ENCODE measurements around the gene NUDT3.

Gene NUDT3

GRCh38 chr6:34393191-34393965, 909 bp upstream of the NUDT3 start:
- Histone ChIP-seq H3K36me3 (ENCODE audit: insufficient read depth, low read length) (no peaks in the 10 kb centered on the region), H3K4me3 (ENCODE audit: low read depth, low read length) (peak overlapping the region; percentile 82), H2AFZ (ENCODE audit: low read length, unreplicated experiment) (peak overlapping the region; percentile 77), H3K27me3 (ENCODE audit: insufficient read depth, low read length) (no peaks in the 10 kb centered on the region), H3K4me1 (ENCODE audit: control insufficient read depth, insufficient read depth, low read length, unreplicated experiment) (peaks cover 7% of the 10 kb centered on the region), H3K27ac (ENCODE audit: low read depth, low read length) (no peak overlapping the region), H3K79me2 (ENCODE audit: control insufficient read depth, insufficient read depth, low read length, unreplicated experiment) (peaks cover 38% of the 10 kb centered on the region)

GRCh38 chr6:34391786-34392496, 528 bp downstream of the NUDT3 start:
- peak overlapping the region; percentile 90 for H2AFZ ChIP-seq (ENCODE audit: low read length, unreplicated experiment)
- peaks cover 13% of the 10 kb centered on the region for H3K4me1 ChIP-seq (ENCODE audit: control insufficient read depth, insufficient read depth, low read length, unreplicated experiment)
- H3K27me3 ChIP-seq (ENCODE audit: insufficient read depth, low read length): no peaks in the 10 kb centered on the region
- peak overlapping the region; percentile 82 for H3K4me3 ChIP-seq (ENCODE audit: low read depth, low read length)
- peak overlapping the region; percentile 68 for H3K27ac ChIP-seq (ENCODE audit: low read depth, low read length)
- H3K36me3 ChIP-seq (ENCODE audit: insufficient read depth, low read length): no peaks in the 10 kb centered on the region
- peaks cover 46% of the 10 kb centered on the region for H3K79me2 ChIP-seq (ENCODE audit: control insufficient read depth, insufficient read depth, low read length, unreplicated experiment)

- Histone ChIP-seq H3K27me3 (ENCODE audit: insufficient read depth, low read length) (no peaks in the 10 kb centered on the region), H3K79me2 (ENCODE audit: control insufficient read depth, insufficient read depth, low read length, unreplicated experiment) (peaks cover 49% of the 10 kb centered on the region), H3K27ac (ENCODE audit: low read depth, low read length) (peak overlapping the region; percentile 68), H3K4me3 (ENCODE audit: low read depth, low read length) (peak overlapping the region; percentile 82), H2AFZ (ENCODE audit: low read length, unreplicated experiment) (peak overlapping the region; percentile 90), H3K4me1 (ENCODE audit: control insufficient read depth, insufficient read depth, low read length, unreplicated experiment) (peaks cover 16% of the 10 kb centered on the region), H3K36me3 (ENCODE audit: insufficient read depth, low read length) (no peaks in the 10 kb centered on the region)
Measured at GRCh38 chr6:34391473-34391785, 1.0 kb downstream of the NUDT3 start.

GRCh38 chr6:34390531-34391472, 1.7 kb downstream of the NUDT3 start:
- H3K27ac ChIP-seq (ENCODE audit: low read depth, low read length): peak overlapping the region; percentile 68
- H3K4me1 ChIP-seq (ENCODE audit: control insufficient read depth, insufficient read depth, low read length, unreplicated experiment): peaks cover 23% of the 10 kb centered on the region
- H2AFZ ChIP-seq (ENCODE audit: low read length, unreplicated experiment): peak overlapping the region; percentile 90
- H3K79me2 ChIP-seq (ENCODE audit: control insufficient read depth, insufficient read depth, low read length, unreplicated experiment): peaks cover 55% of the 10 kb centered on the region
- H3K27me3 ChIP-seq (ENCODE audit: insufficient read depth, low read length): no peaks in the 10 kb centered on the region
- H3K36me3 ChIP-seq (ENCODE audit: insufficient read depth, low read length): no peaks in the 10 kb centered on the region
- H3K4me3 ChIP-seq (ENCODE audit: low read depth, low read length): peak overlapping the region; percentile 82

DNA sequence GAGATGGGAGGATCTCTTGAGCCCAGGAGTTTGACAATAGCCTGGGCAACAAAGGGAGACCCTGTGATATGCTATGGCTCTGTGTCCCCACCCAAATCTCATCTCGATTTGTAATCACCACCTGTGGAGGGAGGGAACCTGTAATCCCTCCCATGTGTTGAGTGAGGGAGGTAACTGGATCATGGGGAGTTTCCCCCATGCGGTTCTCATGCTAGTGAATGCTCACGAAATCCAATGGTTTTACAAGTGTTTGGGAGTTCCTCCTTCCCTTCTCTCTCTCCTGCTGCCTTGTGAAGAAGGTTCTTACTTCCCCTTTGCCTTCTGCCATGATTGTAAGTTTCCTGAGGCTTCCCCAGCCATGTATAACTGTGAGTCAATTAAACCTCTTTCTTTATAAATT, 3.4 kb downstream of the NUDT3 start:
- Histone ChIP-seq H3K36me3 (ENCODE audit: insufficient read depth, low read length) (no peaks in the 10 kb centered on the region; the same call in 1 of the 2 replicates), H2AFZ (ENCODE audit: low read length, unreplicated experiment) (no peak overlapping the region), H3K4me1 (ENCODE audit: control insufficient read depth, insufficient read depth, low read length, unreplicated experiment) (peaks cover 28% of the 10 kb centered on the region), H3K27me3 (ENCODE audit: insufficient read depth, low read length) (no peaks in the 10 kb centered on the region), H3K27ac (ENCODE audit: low read depth, low read length) (no peak overlapping the region), H3K79me2 (ENCODE audit: control insufficient read depth, insufficient read depth, low read length, unreplicated experiment) (peaks cover 66% of the 10 kb centered on the region), H3K4me3 (ENCODE audit: low read depth, low read length) (no peak overlapping the region)

DNA sequence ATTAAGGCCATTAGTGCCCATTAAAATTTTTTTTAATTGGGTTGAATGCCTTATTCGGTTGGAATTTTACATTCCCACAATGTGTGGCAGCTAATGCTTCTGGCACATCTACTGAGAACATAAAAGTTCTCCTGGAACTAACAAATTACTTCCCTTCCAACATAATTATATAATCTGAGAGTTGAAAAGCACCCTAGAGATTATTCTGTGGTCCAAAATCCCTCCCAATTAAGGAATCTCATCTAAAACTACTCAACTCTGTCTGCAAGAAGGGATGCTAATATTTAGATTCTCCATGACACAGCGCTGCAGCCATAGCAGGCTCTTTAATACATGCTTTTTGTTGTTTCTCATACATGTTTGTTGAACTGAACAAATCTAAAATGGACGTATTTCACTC, 4.0 kb downstream of the NUDT3 start:
- H3K79me2 ChIP-seq (ENCODE audit: control insufficient read depth, insufficient read depth, low read length, unreplicated experiment): peaks cover 73% of the 10 kb centered on the region
- no peaks in the 10 kb centered on the region for H3K27me3 ChIP-seq (ENCODE audit: insufficient read depth, low read length)
- H3K4me3 ChIP-seq (ENCODE audit: low read depth, low read length): no peak overlapping the region
- H3K4me1 ChIP-seq (ENCODE audit: control insufficient read depth, insufficient read depth, low read length, unreplicated experiment): peaks cover 34% of the 10 kb centered on the region
- H3K27ac ChIP-seq (ENCODE audit: low read depth, low read length): no peak overlapping the region
- H3K36me3 ChIP-seq (ENCODE audit: insufficient read depth, low read length): no peaks in the 10 kb centered on the region; the same call in 1 of the 2 replicates
- H2AFZ ChIP-seq (ENCODE audit: low read length, unreplicated experiment): no peak overlapping the region

GRCh38 chr6:34386316-34387137, 5.9 kb downstream of the NUDT3 start:
- H3K27ac ChIP-seq (ENCODE audit: low read depth, low read length): peak overlapping the region; percentile 42
- H3K4me3 ChIP-seq (ENCODE audit: low read depth, low read length): no peak overlapping the region
- H3K79me2 ChIP-seq (ENCODE audit: control insufficient read depth, insufficient read depth, low read length, unreplicated experiment): peaks cover 75% of the 10 kb centered on the region
- no peaks in the 10 kb centered on the region; the same call in 1 of the 2 replicates for H3K36me3 ChIP-seq (ENCODE audit: insufficient read depth, low read length)
- peaks cover 36% of the 10 kb centered on the region for H3K4me1 ChIP-seq (ENCODE audit: control insufficient read depth, insufficient read depth, low read length, unreplicated experiment)
- no peak overlapping the region for H2AFZ ChIP-seq (ENCODE audit: low read length, unreplicated experiment)
- H3K27me3 ChIP-seq (ENCODE audit: insufficient read depth, low read length): no peaks in the 10 kb centered on the region

DNA sequence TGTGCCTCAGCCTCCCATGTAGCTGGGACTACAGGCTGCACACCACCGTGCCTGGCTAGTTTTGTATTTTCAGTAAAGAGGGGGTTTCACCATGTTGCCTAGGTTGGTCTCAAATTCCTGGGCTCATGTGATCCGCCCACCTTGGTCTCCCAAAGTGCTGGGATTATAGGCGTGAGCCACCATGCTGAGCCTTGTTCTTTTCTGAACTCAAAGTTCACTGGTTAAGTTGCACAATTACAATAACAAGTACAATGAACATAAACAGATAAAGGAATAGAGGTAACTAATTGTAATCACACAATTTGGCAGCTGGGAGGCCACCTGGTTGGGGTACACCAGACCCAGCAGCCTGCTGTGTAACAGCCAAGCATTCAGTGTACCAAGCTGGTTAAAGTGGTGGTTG, 6.7 kb downstream of the NUDT3 start:
- Histone ChIP-seq H3K36me3 (ENCODE audit: insufficient read depth, low read length) (no peaks in the 10 kb centered on the region; the same call in 1 of the 2 replicates), H3K4me1 (ENCODE audit: control insufficient read depth, insufficient read depth, low read length, unreplicated experiment) (peaks cover 36% of the 10 kb centered on the region), H2AFZ (ENCODE audit: low read length, unreplicated experiment) (no peak overlapping the region), H3K4me3 (ENCODE audit: low read depth, low read length) (no peak overlapping the region), H3K27me3 (ENCODE audit: insufficient read depth, low read length) (no peaks in the 10 kb centered on the region), H3K79me2 (ENCODE audit: control insufficient read depth, insufficient read depth, low read length, unreplicated experiment) (peaks cover 74% of the 10 kb centered on the region), H3K27ac (ENCODE audit: low read depth, low read length) (peak overlapping the region; percentile 42)

DNA sequence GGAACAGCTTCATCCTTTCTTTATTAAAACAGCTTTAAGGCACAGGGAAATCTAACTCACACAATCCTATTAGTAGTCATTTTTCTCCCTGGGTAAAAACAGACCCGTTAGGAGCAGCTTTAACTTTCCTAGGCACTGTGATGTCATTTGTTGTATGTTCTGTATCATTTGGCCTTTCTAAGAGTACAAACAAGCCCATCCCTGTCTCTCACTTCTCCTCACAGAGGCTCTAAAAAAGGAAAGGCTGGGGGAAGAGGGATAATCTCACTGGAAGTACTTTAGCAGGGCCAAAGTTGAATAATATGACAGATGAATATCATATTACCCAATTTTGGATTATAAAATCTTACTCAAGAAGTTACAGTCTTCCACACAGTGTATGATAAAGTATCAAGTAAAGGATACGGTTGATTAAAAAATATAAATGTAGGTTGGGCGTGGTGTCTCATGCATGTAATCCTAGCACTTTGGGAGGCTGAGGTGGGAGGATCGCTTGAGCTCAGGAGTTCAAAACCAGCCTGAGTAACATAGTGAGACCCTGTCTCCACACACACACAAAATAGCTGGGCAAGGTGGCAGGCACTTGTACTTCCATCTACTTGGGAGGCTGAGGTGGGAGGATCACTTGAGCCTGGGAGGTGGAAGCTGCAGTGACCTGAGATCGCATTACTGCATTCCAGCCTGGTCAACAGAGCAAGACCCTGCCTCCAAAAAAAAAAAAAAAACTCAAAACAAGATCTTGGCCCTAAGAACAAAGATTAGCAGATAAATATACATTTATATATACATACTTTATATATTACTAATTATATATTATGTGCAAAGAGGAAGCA, 7.9 kb downstream of the NUDT3 start:
- Histone ChIP-seq H2AFZ (ENCODE audit: low read length, unreplicated experiment) (no peak overlapping the region), H3K4me3 (ENCODE audit: low read depth, low read length) (no peak overlapping the region), H3K36me3 (ENCODE audit: insufficient read depth, low read length) (no peaks in the 10 kb centered on the region; the same call in 1 of the 2 replicates), H3K27me3 (ENCODE audit: insufficient read depth, low read length) (no peaks in the 10 kb centered on the region), H3K79me2 (ENCODE audit: control insufficient read depth, insufficient read depth, low read length, unreplicated experiment) (peaks cover 73% of the 10 kb centered on the region), H3K4me1 (ENCODE audit: control insufficient read depth, insufficient read depth, low read length, unreplicated experiment) (peaks cover 33% of the 10 kb centered on the region), H3K27ac (ENCODE audit: low read depth, low read length) (peak overlapping the region; percentile 78)
